K562 (cell line): ENCODE measurements around the gene RELL2. TPM values are rescaled to one million over a fixed set of nuclear protein-coding genes. Genes with fewer than 3 reads are reported as not detected.
A peak's percentile ranks its signal among the peaks of the same experiment; 100 is the strongest.

Source experiments
- ARNT ChIP-seq, 2 experiments: fragments of 450-650 bp; IDR thresholded peaks; 2 replicates each; pipeline ENCODE4 v1.6.1; 2016; ENCODE audit warnings: mild to moderate bottlenecking in 1 of 2
- CLOCK ChIP-seq: fragments of 250-450 bp; sonication (Bioruptor Pico); IDR thresholded peaks from 2 replicates; pipeline ENCODE4 v1.4.0; 2020; ENCODE audit warnings: mild to moderate bottlenecking, moderate library complexity, borderline replicate concordance
- GABPA ChIP-seq: fragments of 200-800 bp; sonication (Bioruptor generic); conservative IDR thresholded peaks from 2 replicates; pipeline ENCODE4 v1.6.1; 2016; ENCODE audit warnings: low read depth, missing genetic modification characterization, missing compliant biosample characterization
- HNRNPK ChIP-seq: fragments of 200-400 bp; formaldehyde crosslinking; IDR thresholded peaks from one replicate; pipeline ENCODE4 v1.6.1; 2018; ENCODE audit warnings: mild to moderate bottlenecking, low read depth, low read length; ENCODE audit not compliant: poor library complexity, severe bottlenecking
- MAFK ChIP-seq: IDR thresholded peaks from 2 replicates; pipeline ENCODE4 v1.6.1; 2011; ENCODE audit warnings: low read length, improper control_type of control experiment
- MXI1 ChIP-seq: IDR thresholded peaks from 2 replicates; pipeline ENCODE4 v1.6.1; 2011; ENCODE audit warnings: low read depth, mild to moderate bottlenecking, improper control_type of control experiment, low read length
- NCOA2 ChIP-seq, 2 experiments: fragments of 450-650 bp; IDR thresholded peaks; 2 replicates each; pipeline ENCODE4 v1.6.1; 2018; ENCODE audit warnings: mild to moderate bottlenecking in 2 of 2, moderate library complexity in 1 of 2; ENCODE audit not compliant: partially characterized antibody in 2 of 2
- NFRKB ChIP-seq: fragments of 450-650 bp; IDR thresholded peaks from 2 replicates; pipeline ENCODE4 v1.6.1; 2016; ENCODE audit warnings: low read depth
- POLR2A ChIP-seq: fragments of 450-650 bp; conservative IDR thresholded peaks from 2 replicates; pipeline ENCODE4 v1.6.1; 2016
- TAF7 ChIP-seq: fragments of 450-650 bp; IDR thresholded peaks from 2 replicates; pipeline ENCODE4 v1.6.1; 2016; ENCODE audit warnings: missing genetic modification characterization, missing compliant biosample characterization
- TARDBP ChIP-seq: fragments of 450-650 bp; IDR thresholded peaks from 2 replicates; pipeline ENCODE4 v1.6.1; 2016
- TRIM28 ChIP-seq: fragments of 450-650 bp; IDR thresholded peaks from 2 replicates; pipeline ENCODE4 v1.6.1; 2017
- ZNF263 ChIP-seq: sonication (generic); formaldehyde crosslinking; IDR thresholded peaks from 2 replicates; pipeline ENCODE4 v1.8.0; 2022; ENCODE audit warnings: mild to moderate bottlenecking, missing genetic modification reagents, borderline replicate concordance
- polyA plus RNA-seq, 8 experiments: library from polyadenylated mRNA; depleted of rRNA in 4 of 8; stranded (reverse) in 5 of 8; unstranded in 3 of 8; fragments of >200 nt; fragmentation: Nextera tagmentation in 2 of 8; fragmentation: Illumina TruSeq in 1 of 8; extraction: Ambion mirVana in 2 of 8; extraction: Trizol in 1 of 8; gene quantifications; 2 replicates each; pipeline versions ENCODE4 v1.2.1 to v1.2.3, GENCODE V29; 2011 to 2014; ENCODE audit warnings: inconsistent platforms in 1 of 8, missing spikeins in 1 of 8
- total RNA-seq, 7 experiments: library from RNA; depleted of rRNA in 6 of 7; stranded (reverse); fragments of >200 nt in 6 of 7; fragmentation: Illumina TruSeq in 2 of 7; extraction: Trizol in 2 of 7; gene quantifications; 2 replicates each; pipeline versions ENCODE4 v1.2.1 to v1.2.3, GENCODE V29; 2011 to 2021; ENCODE audit warnings: low replicate concordance in 1 of 7
- TF ChIP-seq, protein P1 (sequence below): fragments of 200-800 bp; sonication (Bioruptor generic); IDR thresholded peaks from 2 replicates; pipeline ENCODE4 v1.6.1; 2017; ENCODE audit warnings: missing genetic modification characterization, missing compliant biosample characterization
- TF ChIP-seq, protein P2 (sequence below): sonication (generic); formaldehyde crosslinking; IDR thresholded peaks from 2 replicates; pipeline ENCODE4 v1.8.0; 2022; ENCODE audit warnings: missing genetic modification reagents, mild to moderate bottlenecking, borderline replicate concordance
- TF ChIP-seq, protein P3 (sequence below): sonication (generic); IDR thresholded peaks from 2 replicates; pipeline ENCODE4 v1.6.1; 2016
- TF ChIP-seq, protein P4 (sequence below), 2 experiments: fragments of 450-650 bp in 1 of 2; IDR thresholded peaks; 2 replicates each; pipeline ENCODE4 v1.6.1; 2011 to 2017; ENCODE audit warnings: low read depth in 2 of 2, antibody characterized with exemption in 1 of 2, borderline replicate concordance in 1 of 2, low read length in 1 of 2, mild to moderate bottlenecking in 1 of 2, mixed read lengths in 1 of 2; ENCODE audit not compliant: control insufficient read depth in 1 of 2

RELL2 gene
- total and polyA plus RNA-seq, 9 of the 15 experiments (the other 6 are each of a cell fraction or from before 2014, with no cell fraction given) = 0.06 to 36.0 (median 14.3) TPM

DNA sequence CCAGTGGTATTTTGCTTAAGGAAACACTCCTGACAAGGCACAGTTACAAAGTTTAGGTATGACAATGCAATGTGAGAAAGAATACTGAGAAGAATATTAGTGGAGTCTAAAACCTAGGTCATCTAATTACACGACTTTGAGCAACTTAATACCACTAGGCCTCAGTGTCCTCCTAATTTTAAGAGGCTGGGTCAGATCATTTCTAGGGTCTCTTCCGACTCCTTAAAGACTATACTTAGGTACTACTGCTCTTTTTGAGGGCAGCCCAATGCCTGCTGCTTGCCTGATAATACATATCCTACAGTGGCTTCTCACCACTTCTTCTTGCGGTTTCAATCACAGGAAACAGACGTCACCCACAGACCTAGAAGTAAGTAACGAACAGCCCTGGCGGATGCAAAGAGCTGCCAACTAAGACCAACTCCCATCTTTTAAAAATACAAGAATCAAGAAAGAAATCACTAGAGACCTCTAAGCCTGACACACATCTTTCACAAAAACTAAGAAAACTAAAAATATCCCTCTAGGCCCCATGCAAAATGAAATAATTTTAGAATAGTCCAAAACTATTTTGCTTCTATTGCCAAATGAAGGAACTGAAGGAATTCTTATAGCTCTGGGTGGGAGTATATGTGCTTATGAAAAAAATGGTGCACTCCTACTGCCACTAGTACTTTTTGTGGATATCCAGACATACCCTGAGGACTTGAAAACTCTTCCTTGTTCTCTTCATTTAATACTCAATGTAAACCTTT lies 31.1 kb upstream of the RELL2 start (continued):
- TF ChIP-seq POLR2A = no peak
- TF ChIP-seq TAF7 (tag) = no peak
- TF ChIP-seq NCOA2 (IDR thresholded peaks at IDR 0.05; ENCODE audit: partially characterized antibody in 2 of 2) = peak; percentile 8 to 63
- peak in 1 of 2 experiments; percentile 78 for TF ChIP-seq ARNT (IDR thresholded peaks at IDR 0.05)
- TF ChIP-seq NFRKB = no peak
- TF ChIP-seq, protein P1, sequence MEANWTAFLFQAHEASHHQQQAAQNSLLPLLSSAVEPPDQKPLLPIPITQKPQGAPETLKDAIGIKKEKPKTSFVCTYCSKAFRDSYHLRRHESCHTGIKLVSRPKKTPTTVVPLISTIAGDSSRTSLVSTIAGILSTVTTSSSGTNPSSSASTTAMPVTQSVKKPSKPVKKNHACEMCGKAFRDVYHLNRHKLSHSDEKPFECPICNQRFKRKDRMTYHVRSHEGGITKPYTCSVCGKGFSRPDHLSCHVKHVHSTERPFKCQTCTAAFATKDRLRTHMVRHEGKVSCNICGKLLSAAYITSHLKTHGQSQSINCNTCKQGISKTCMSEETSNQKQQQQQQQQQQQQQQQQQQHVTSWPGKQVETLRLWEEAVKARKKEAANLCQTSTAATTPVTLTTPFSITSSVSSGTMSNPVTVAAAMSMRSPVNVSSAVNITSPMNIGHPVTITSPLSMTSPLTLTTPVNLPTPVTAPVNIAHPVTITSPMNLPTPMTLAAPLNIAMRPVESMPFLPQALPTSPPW = peak; percentile 67; the same call in 1 of the 2 replicates
- no peak for TF ChIP-seq HNRNPK
- no peak for TF ChIP-seq ZNF263 (CRISPR knock-in tag)
- TF ChIP-seq, protein P2, sequence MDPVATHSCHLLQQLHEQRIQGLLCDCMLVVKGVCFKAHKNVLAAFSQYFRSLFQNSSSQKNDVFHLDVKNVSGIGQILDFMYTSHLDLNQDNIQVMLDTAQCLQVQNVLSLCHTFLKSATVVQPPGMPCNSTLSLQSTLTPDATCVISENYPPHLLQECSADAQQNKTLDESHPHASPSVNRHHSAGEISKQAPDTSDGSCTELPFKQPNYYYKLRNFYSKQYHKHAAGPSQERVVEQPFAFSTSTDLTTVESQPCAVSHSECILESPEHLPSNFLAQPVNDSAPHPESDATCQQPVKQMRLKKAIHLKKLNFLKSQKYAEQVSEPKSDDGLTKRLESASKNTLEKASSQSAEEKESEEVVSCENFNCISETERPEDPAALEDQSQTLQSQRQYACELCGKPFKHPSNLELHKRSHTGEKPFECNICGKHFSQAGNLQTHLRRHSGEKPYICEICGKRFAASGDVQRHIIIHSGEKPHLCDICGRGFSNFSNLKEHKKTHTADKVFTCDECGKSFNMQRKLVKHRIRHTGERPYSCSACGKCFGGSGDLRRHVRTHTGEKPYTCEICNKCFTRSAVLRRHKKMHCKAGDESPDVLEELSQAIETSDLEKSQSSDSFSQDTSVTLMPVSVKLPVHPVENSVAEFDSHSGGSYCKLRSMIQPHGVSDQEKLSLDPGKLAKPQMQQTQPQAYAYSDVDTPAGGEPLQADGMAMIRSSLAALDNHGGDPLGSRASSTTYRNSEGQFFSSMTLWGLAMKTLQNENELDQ (CRISPR knock-in tag) = no peak
- TF ChIP-seq GABPA (tag) = peak; percentile 69
- peak; percentile 13; the same call in 1 of the 2 replicates for TF ChIP-seq MAFK
- TF ChIP-seq TRIM28 = peak; percentile 99
- TF ChIP-seq, protein P3, sequence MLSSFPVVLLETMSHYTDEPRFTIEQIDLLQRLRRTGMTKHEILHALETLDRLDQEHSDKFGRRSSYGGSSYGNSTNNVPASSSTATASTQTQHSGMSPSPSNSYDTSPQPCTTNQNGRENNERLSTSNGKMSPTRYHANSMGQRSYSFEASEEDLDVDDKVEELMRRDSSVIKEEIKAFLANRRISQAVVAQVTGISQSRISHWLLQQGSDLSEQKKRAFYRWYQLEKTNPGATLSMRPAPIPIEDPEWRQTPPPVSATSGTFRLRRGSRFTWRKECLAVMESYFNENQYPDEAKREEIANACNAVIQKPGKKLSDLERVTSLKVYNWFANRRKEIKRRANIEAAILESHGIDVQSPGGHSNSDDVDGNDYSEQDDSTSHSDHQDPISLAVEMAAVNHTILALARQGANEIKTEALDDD = peak; percentile 58
- TF ChIP-seq TARDBP = peak; percentile 31; the same call in 1 of the 2 replicates
- TF ChIP-seq, protein P4, sequence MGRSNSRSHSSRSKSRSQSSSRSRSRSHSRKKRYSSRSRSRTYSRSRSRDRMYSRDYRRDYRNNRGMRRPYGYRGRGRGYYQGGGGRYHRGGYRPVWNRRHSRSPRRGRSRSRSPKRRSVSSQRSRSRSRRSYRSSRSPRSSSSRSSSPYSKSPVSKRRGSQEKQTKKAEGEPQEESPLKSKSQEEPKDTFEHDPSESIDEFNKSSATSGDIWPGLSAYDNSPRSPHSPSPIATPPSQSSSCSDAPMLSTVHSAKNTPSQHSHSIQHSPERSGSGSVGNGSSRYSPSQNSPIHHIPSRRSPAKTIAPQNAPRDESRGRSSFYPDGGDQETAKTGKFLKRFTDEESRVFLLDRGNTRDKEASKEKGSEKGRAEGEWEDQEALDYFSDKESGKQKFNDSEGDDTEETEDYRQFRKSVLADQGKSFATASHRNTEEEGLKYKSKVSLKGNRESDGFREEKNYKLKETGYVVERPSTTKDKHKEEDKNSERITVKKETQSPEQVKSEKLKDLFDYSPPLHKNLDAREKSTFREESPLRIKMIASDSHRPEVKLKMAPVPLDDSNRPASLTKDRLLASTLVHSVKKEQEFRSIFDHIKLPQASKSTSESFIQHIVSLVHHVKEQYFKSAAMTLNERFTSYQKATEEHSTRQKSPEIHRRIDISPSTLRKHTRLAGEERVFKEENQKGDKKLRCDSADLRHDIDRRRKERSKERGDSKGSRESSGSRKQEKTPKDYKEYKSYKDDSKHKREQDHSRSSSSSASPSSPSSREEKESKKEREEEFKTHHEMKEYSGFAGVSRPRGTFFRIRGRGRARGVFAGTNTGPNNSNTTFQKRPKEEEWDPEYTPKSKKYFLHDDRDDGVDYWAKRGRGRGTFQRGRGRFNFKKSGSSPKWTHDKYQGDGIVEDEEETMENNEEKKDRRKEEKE (IDR thresholded peaks at IDR 0.05; ENCODE audit: borderline replicate concordance in 1 of 2, control insufficient read depth in 1 of 2, low read depth in 2 of 2, low read length in 1 of 2) = 0 out of 4 replicates have a peak, but pooled peaks of 1 of the 2 experiments have one; percentile 35
- TF ChIP-seq CLOCK = no peak
- no peak for TF ChIP-seq MXI1
